Activated B cell treated with CpG ODN at 0.5 μM for 24 hours (primary cell): ENCODE data around the gene SARM1. TPM values are rescaled to one million over a fixed set of nuclear protein-coding genes. Genes with fewer than 3 reads are reported as not detected.

Source experiments
- ATAC-seq: fragments of 200-7000 bp; cut with Tn5 transposase; one replicate; pipeline ENCODE4 v1.10.0; 2021; ENCODE audit warnings: low read depth, mild to moderate bottlenecking, moderate library complexity
- CTCF ChIA-PET: fragments of 350-600 bp; sonication (Branson Sonifier 250); formaldehyde crosslinking; loops from one replicate; lab custom pipeline; 2021; ENCODE audit warnings: antibody characterized with exemption; lab: Charles Lee
- POLR2A ChIA-PET: fragments of 350-600 bp; sonication (Branson Sonifier 250); formaldehyde crosslinking; loops from one replicate; lab custom pipeline; 2021; ENCODE audit warnings: antibody characterized with exemption; lab: Charles Lee
- DNase-seq: peaks from one replicate; pipeline ENCODE4 v3.0.0; 2022
- H3K27ac Mint-ChIP-seq: one replicate; pipeline ENCODE4 v1.8.0; 2020; ENCODE audit warnings: mixed read lengths
- H3K27me3 Mint-ChIP-seq: one replicate; pipeline ENCODE4 v1.8.0; 2021; ENCODE audit warnings: mixed read lengths
- H3K36me3 Mint-ChIP-seq: one replicate; pipeline ENCODE4 v1.8.0; 2021; ENCODE audit warnings: low read depth, mixed read lengths
- H3K4me1 Mint-ChIP-seq: one replicate; pipeline ENCODE4 v1.8.0; 2021; ENCODE audit warnings: mixed read lengths
- H3K4me3 Mint-ChIP-seq: one replicate; pipeline ENCODE4 v1.8.0; 2020; ENCODE audit warnings: mild to moderate bottlenecking, mixed read lengths
- H3K9me3 Mint-ChIP-seq: one replicate; pipeline ENCODE4 v1.8.0; 2020; ENCODE audit warnings: mixed read lengths
- CTCF ChIP-seq: fragments of 200-600 bp; IDR thresholded peaks from one replicate; pipeline ENCODE4 v1.8.0; 2022; ENCODE audit warnings: antibody characterized with exemption, mild to moderate bottlenecking
- intact Hi-C: fragments of 100-400 bp; cut with micrococcal nuclease; formaldehyde crosslinking; loops from one replicate; pipeline ENCODE4 v1.15.1; 2024
- total RNA-seq: library from RNA; stranded (reverse); gene quantifications from 2 replicates; pipeline ENCODE4 v1.2.3, GENCODE V29; 2022

Gene SARM1
- total RNA-seq, 1 donor from 2014 or later = 19.9 TPM

- no peaks in the 10 kb centered on the region for H3K36me3 Mint-ChIP-seq
- ATAC-seq (no peak), DNase-seq (no peak)
- ChIA-PET POLR2A (no interaction called here), CTCF (interaction anchor here (5.1 kb wide), 1 partner anchor 9 kb away, joined by 26 read pairs; no protein-coding TSS in a partner anchor)
- H3K4me3 Mint-ChIP-seq = peak overlapping the region; percentile 24
- H3K4me1 Mint-ChIP-seq = peaks cover 8% of the 10 kb centered on the region
- intact Hi-C loops = no loop called here
- H3K9me3 Mint-ChIP-seq = no peaks in the 10 kb centered on the region
- peaks cover 4% of the 10 kb centered on the region for H3K27me3 Mint-ChIP-seq
- H3K27ac Mint-ChIP-seq = no peak overlapping the region
- TF ChIP-seq CTCF = no peak
Observed at GRCh38 chr17:28407130-28407973, 35.9 kb downstream of the SARM1 start.

GRCh38 chr17:28407974-28408306, 36.4 kb downstream of the SARM1 start:
- intact Hi-C loops = no loop called here
- Mint-ChIP-seq H3K9me3 (no peaks in the 10 kb centered on the region), H3K4me1 (peaks cover 8% of the 10 kb centered on the region), H3K36me3 (no peaks in the 10 kb centered on the region), H3K27ac (no peak overlapping the region), H3K4me3 (no peak overlapping the region), H3K27me3 (peaks cover 4% of the 10 kb centered on the region)
- POLR2A ChIA-PET = no interaction called here
- CTCF ChIA-PET = interaction anchor here (5.1 kb wide), 1 partner anchor 9 kb away, joined by 26 read pairs; no protein-coding TSS in a partner anchor
- ATAC-seq (no peak), DNase-seq (no peak)
- TF ChIP-seq CTCF = no peak

GRCh38 chr17:28412099-28412498, 40.6 kb downstream of the SARM1 start:
- DNase-seq (no peak), ATAC-seq (no peak)
- peaks cover 4% of the 10 kb centered on the region for H3K4me1 Mint-ChIP-seq
- no peak for TF ChIP-seq CTCF
- no peak overlapping the region for H3K4me3 Mint-ChIP-seq
- no peak overlapping the region for H3K27ac Mint-ChIP-seq
- peaks cover 16% of the 10 kb centered on the region for H3K27me3 Mint-ChIP-seq
- no peaks in the 10 kb centered on the region for H3K9me3 Mint-ChIP-seq
- intact Hi-C loops = no loop called here
- H3K36me3 Mint-ChIP-seq = no peaks in the 10 kb centered on the region
- ChIA-PET CTCF (interaction anchor here (1.6 kb wide), 1 partner anchor 55 kb away, joined by 3 read pairs; the partner anchor contains the start of gene POLDIP2), POLR2A (no interaction called here)

GRCh38 chr17:28413804-28414203, 42.3 kb downstream of the SARM1 start:
- H3K4me3 Mint-ChIP-seq = no peak overlapping the region
- ChIA-PET POLR2A (no interaction called here), CTCF (no interaction called here)
- DNase-seq (no peak), ATAC-seq (no peak)
- H3K27me3 Mint-ChIP-seq = peaks cover 15% of the 10 kb centered on the region
- H3K36me3 Mint-ChIP-seq = no peaks in the 10 kb centered on the region
- no peaks in the 10 kb centered on the region for H3K9me3 Mint-ChIP-seq
- peaks cover 4% of the 10 kb centered on the region for H3K4me1 Mint-ChIP-seq
- TF ChIP-seq CTCF = no peak
- intact Hi-C loops = no loop called here
- H3K27ac Mint-ChIP-seq = no peak overlapping the region

GRCh38 chr17:28415886-28416285, 44.4 kb downstream of the SARM1 start:
- POLR2A ChIA-PET = interaction anchor here (1.4 kb wide), 1 partner anchor 58 kb away, joined by 4 read pairs; the partner anchor contains the start of gene POLDIP2
- no peak overlapping the region for H3K27ac Mint-ChIP-seq
- H3K4me1 Mint-ChIP-seq = peaks cover 4% of the 10 kb centered on the region
- peaks cover 18% of the 10 kb centered on the region for H3K27me3 Mint-ChIP-seq
- intact Hi-C loops = loop anchor here (2.0 to 5.0 kb wide), 4 partner anchors 164 to 654 kb away; partner anchors contain the start of gene LYRM9
- ATAC-seq (no peak), DNase-seq (no peak)
- CTCF ChIA-PET = interaction anchor here (0.8 to 3.3 kb wide), 12 partner anchors 9 to 656 kb away, joined by 3 to 26 read pairs (median 4); partner anchors contain the start of genes IFT20, SLC46A1, TNFAIP1 and VTN
- H3K9me3 Mint-ChIP-seq = no peaks in the 10 kb centered on the region
- no peak for TF ChIP-seq CTCF
- H3K36me3 Mint-ChIP-seq = no peaks in the 10 kb centered on the region
- H3K4me3 Mint-ChIP-seq = no peak overlapping the region
